ENCODE measurements around the gene ADPRHL1. TPM values are rescaled to one million over a fixed set of nuclear protein-coding genes. Genes with fewer than 3 reads are reported as not detected.

Gene ADPRHL1
- total RNA-seq, 1 experiment from 2014 or later, result 2.7 TPM

DNA sequence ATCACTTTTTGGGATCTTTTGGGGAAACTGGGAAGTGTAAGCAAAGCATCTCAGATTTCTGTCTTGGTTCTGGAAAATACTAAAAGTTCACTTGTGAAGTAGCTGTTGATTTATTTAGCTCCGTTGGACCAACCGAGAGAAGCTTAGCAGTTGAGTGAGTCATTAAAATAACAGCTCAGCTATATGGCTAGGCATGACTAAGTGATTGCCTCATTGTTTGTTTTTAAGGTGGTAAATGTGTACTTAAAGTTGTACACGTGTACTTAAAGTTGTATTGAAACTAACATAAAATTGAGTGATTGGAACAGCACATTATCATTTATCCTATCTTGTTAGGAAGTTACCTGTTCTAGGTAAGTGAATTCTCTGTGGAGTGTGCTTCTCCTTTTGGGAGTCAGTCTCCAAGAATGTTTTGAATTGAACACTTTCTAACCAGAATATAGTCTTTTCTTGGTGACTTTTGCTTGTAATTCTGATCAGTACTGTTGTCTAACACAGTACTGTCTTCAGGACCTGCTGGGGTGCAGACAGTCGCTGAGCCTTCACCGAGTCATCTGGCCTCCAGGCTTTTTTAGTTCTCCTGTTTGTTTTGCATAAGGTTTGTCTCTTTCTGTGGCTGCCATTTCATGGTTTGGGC is 40.1 kb upstream of the ADPRHL1 start:
- Histone ChIP-seq H2AK5ac (ENCODE audit: insufficient read length, low read length) (no peak overlapping the region), H3K18ac (ENCODE audit: insufficient read length, low read depth, low read length) (no peak overlapping the region), H3K79me1 (ENCODE audit: insufficient read depth, low read depth, low read length, poor library complexity, severe bottlenecking) (no peaks in the 10 kb centered on the region), H3K23ac (ENCODE audit: insufficient read length, low read depth, low read length) (no peak overlapping the region), H2BK15ac (ENCODE audit: low read depth, low read length) (no peak overlapping the region), H2BK12ac (ENCODE audit: insufficient read length, low read depth, low read length) (no peak overlapping the region), H4K91ac (ENCODE audit: insufficient read length, low read depth, low read length) (no peak overlapping the region), H3K27ac (ENCODE audit: insufficient read length, low read depth, low read length) (no peak overlapping the region), H3T11ph (ENCODE audit: low read length) (no peak overlapping the region), H3K27me3 (ENCODE audit: insufficient read depth, low read length) (no peaks in the 10 kb centered on the region), H3K14ac (ENCODE audit: insufficient read depth, low read length) (no peak overlapping the region), H4K20me1 (ENCODE audit: control insufficient read depth, insufficient read depth, insufficient read length) (no peaks in the 10 kb centered on the region), H3K9me3 (ENCODE audit: control insufficient read depth, low read depth, low read length) (no peaks in the 10 kb centered on the region), H2BK5ac (ENCODE audit: insufficient read length, low read length) (no peak overlapping the region), H3K4me1 (ENCODE audit: insufficient read depth, low read length) (peaks cover 4% of the 10 kb centered on the region; the same call in 1 of the 2 replicates), H3K9ac (ENCODE audit: extremely low read depth, insufficient read length, low read length) (no peak overlapping the region), H4K8ac (replicated peaks; ENCODE audit: insufficient read length, low read depth, low read length) (no peak overlapping the region), H2BK120ac (ENCODE audit: low read depth, low read length, poor library complexity, severe bottlenecking) (no peak overlapping the region), H2AFZ (ENCODE audit: low read length) (no peak overlapping the region), H3K56ac (ENCODE audit: insufficient read length, low read depth, low read length) (no peak overlapping the region), H3K79me2 (ENCODE audit: insufficient read depth, low read length) (peaks cover 14% of the 10 kb centered on the region; the same call in 1 of the 2 replicates), H3K4ac (ENCODE audit: low read depth, low read length) (no peak overlapping the region), H3K4me2 (ENCODE audit: insufficient read depth, insufficient read length, low read length) (peak overlapping the region; percentile 14), H2BK20ac (ENCODE audit: low read depth, low read length, poor library complexity, severe bottlenecking) (no peak overlapping the region), H4K5ac (ENCODE audit: insufficient read length, low read depth, low read length) (no peak overlapping the region), H3K23me2 (ENCODE audit: insufficient read length, low read depth, low read length, poor library complexity, severe bottlenecking) (peaks cover 23% of the 10 kb centered on the region)
- Mint-ChIP-seq H3K4me1 (peaks cover 56 to 59% of the 10 kb centered on the region in 2 experiments), H3K27ac (0 out of 7 replicates have a peak overlapping the region, but pooled peaks of 1 of the 3 experiments have one; percentile 35), H3K27me3 (ENCODE audit: low read depth) (no peaks in the 10 kb centered on the region), H3K9me3 (peaks cover 0 to 2% of the 10 kb centered on the region in 2 experiments; a peak in 3 of 5 replicates), H3K36me3 (ENCODE audit: insufficient read depth in 1 of 3, low read depth in 3 of 3) (peaks cover 10 to 35% (median 33%) of the 10 kb centered on the region in 3 experiments; a peak in 6 of 7 replicates), H3K4me3 (peak overlapping the region; percentile 29 to 62)
- WGBS (ENCODE audit: extremely low coverage, insufficient read length, low lambda C conversion rate), result no CpG with 5 or more reads among the region's 5 CpGs
- TF ChIP-seq, protein P1, sequence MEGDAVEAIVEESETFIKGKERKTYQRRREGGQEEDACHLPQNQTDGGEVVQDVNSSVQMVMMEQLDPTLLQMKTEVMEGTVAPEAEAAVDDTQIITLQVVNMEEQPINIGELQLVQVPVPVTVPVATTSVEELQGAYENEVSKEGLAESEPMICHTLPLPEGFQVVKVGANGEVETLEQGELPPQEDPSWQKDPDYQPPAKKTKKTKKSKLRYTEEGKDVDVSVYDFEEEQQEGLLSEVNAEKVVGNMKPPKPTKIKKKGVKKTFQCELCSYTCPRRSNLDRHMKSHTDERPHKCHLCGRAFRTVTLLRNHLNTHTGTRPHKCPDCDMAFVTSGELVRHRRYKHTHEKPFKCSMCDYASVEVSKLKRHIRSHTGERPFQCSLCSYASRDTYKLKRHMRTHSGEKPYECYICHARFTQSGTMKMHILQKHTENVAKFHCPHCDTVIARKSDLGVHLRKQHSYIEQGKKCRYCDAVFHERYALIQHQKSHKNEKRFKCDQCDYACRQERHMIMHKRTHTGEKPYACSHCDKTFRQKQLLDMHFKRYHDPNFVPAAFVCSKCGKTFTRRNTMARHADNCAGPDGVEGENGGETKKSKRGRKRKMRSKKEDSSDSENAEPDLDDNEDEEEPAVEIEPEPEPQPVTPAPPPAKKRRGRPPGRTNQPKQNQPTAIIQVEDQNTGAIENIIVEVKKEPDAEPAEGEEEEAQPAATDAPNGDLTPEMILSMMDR (conservative IDR thresholded peaks at IDR 0.05), result no peak
- no peak for DNase-seq
